K562 (cell line): ENCODE measurements around the gene ZNRF1. TPM values are rescaled to one million over a fixed set of nuclear protein-coding genes. Genes with fewer than 3 reads are reported as not detected.
A peak's percentile ranks its signal among the peaks of the same experiment; 100 is the strongest.

Source experiments
- GABPB1 ChIP-seq: sonication (generic); formaldehyde crosslinking; IDR thresholded peaks from 2 replicates; pipeline ENCODE4 v1.8.0; 2022; ENCODE audit warnings: mild to moderate bottlenecking, missing genetic modification reagents
- HDAC3 ChIP-seq: fragments of 450-650 bp; IDR thresholded peaks from 2 replicates; pipeline ENCODE4 v1.6.1; 2018; ENCODE audit warnings: borderline replicate concordance, mild to moderate bottlenecking, moderate library complexity; ENCODE audit not compliant: partially characterized antibody
- MLLT1 ChIP-seq, 2 experiments: fragments of 450-650 bp; IDR thresholded peaks; 2 replicates each; pipeline ENCODE4 v1.6.1; 2016
- NCOA6 ChIP-seq: fragments of 450-650 bp; IDR thresholded peaks from 2 replicates; pipeline ENCODE4 v1.6.1; 2017; ENCODE audit warnings: mild to moderate bottlenecking
- NFIC ChIP-seq: fragments of 450-650 bp; IDR thresholded peaks from 2 replicates; pipeline ENCODE4 v1.6.1; 2017; ENCODE audit warnings: mild to moderate bottlenecking, inconsistent platforms
- RCOR1 ChIP-seq, 2 experiments: IDR thresholded peaks; 2 replicates each; pipeline ENCODE4 v1.6.1; 2012; ENCODE audit warnings: low read depth in 2 of 2, low read length in 2 of 2, borderline replicate concordance in 1 of 2, improper control_type of control experiment in 1 of 2
- UBTF ChIP-seq, 2 experiments: IDR thresholded peaks; 2 replicates each; pipeline ENCODE4 v1.6.1; 2012; ENCODE audit warnings: improper control_type of control experiment in 2 of 2, low read depth in 2 of 2, low read length in 2 of 2, borderline replicate concordance in 1 of 2
- ZNF589 ChIP-seq: fragments of 200-800 bp; sonication (Bioruptor generic); IDR thresholded peaks from 2 replicates; pipeline ENCODE4 v1.6.1; 2016; ENCODE audit warnings: low read depth, missing genetic modification characterization, missing compliant biosample characterization
- polyA plus RNA-seq, 8 experiments: library from polyadenylated mRNA; depleted of rRNA in 4 of 8; stranded (reverse) in 5 of 8; unstranded in 3 of 8; fragments of >200 nt; fragmentation: Nextera tagmentation in 2 of 8; fragmentation: Illumina TruSeq in 1 of 8; extraction: Ambion mirVana in 2 of 8; extraction: Trizol in 1 of 8; gene quantifications; 2 replicates each; pipeline versions ENCODE4 v1.2.1 to v1.2.3, GENCODE V29; 2011 to 2014; ENCODE audit warnings: inconsistent platforms in 1 of 8, missing spikeins in 1 of 8
- total RNA-seq, 7 experiments: library from RNA; depleted of rRNA in 6 of 7; stranded (reverse); fragments of >200 nt in 6 of 7; fragmentation: Illumina TruSeq in 2 of 7; extraction: Trizol in 2 of 7; gene quantifications; 2 replicates each; pipeline versions ENCODE4 v1.2.1 to v1.2.3, GENCODE V29; 2011 to 2021; ENCODE audit warnings: low replicate concordance in 1 of 7

The ZNRF1 gene
- total and polyA plus RNA-seq, 9 of the 15 experiments (the other 6 are each of a cell fraction or from before 2014, with no cell fraction given), result 9.5 to 37.7 (median 20.0) TPM

GRCh38 chr16:74998481-74999218, at the start of gene ZNRF1 (continued):
- TF ChIP-seq MLLT1 (IDR thresholded peaks at IDR 0.05), result peak in 1 of 2 experiments; percentile 60; a peak in 1 of 4 replicates
- peak; percentile 44; the same call in 1 of the 2 replicates for TF ChIP-seq NFIC
- TF ChIP-seq GABPB1 (CRISPR knock-in tag), result peak; percentile 50
- no peak for TF ChIP-seq NCOA6
- TF ChIP-seq RCOR1 (IDR thresholded peaks at IDR 0.05; ENCODE audit: borderline replicate concordance in 1 of 2, low read depth in 2 of 2, low read length in 2 of 2), result peak in 1 of 2 experiments; percentile 15; a peak in 1 of 4 replicates
- TF ChIP-seq HDAC3, result peak; percentile 39
- TF ChIP-seq ZNF589 (CRISPR knock-in tag), result peak; percentile 67; the same call in 1 of the 2 replicates
- TF ChIP-seq UBTF (IDR thresholded peaks at IDR 0.05; ENCODE audit: borderline replicate concordance in 1 of 2, low read depth in 2 of 2, low read length in 2 of 2), result no peak; a peak in 1 of 4 replicates
